Mononuclear cell (primary cell): Measurements from ENCODE around the gene ZNF394. TPM values are rescaled to one million over a fixed set of nuclear protein-coding genes. Genes with fewer than 3 reads are reported as not detected.

ENCODE experiments used
- H3K27me3 ChIP-seq: 2 replicates; pipeline ENCODE4 v1.6.0; 2011; ENCODE audit warnings: low read length, control low read depth; ENCODE audit not compliant: insufficient read depth
- H3K4me1 ChIP-seq: 2 replicates; pipeline ENCODE4 v1.5.1; 2011; ENCODE audit warnings: mild to moderate bottlenecking, low read length, control low read depth; ENCODE audit not compliant: insufficient read depth
- H3K4me3 ChIP-seq: 2 replicates; pipeline ENCODE4 v1.5.1; 2011; ENCODE audit warnings: mild to moderate bottlenecking, low read length, moderate library complexity
- H3K9me3 ChIP-seq: 2 replicates; pipeline ENCODE4 v1.5.1; 2011; ENCODE audit warnings: low read depth, mild to moderate bottlenecking, control low read depth, low read length
- total RNA-seq: library from RNA; depleted of rRNA; stranded (reverse); fragments of >200 nt; gene quantifications from one replicate; pipeline ENCODE4 v1.2.3, GENCODE V29; 2012

Gene ZNF394
- total RNA-seq, 1 donor: 198 TPM

GRCh38 chr7:99472561-99473314 is 27.3 kb downstream of the ZNF394 start, which contains the start of gene ZNF789:
ZNF789 (plus strand) TSS chr7:99472890; CDS start chr7:99476457, 3,567 bp downstream.
- Histone ChIP-seq H3K4me1 (peaks cover 18% of the 10 kb centered on the region), H3K4me3 (peak within 1 kb of the TSS; percentile 65), H3K9me3 (no peaks in the 10 kb centered on the region), H3K27me3 (no peaks in the 10 kb centered on the region)

GRCh38 chr7:99469381-99470065 is 30.6 kb downstream of the ZNF394 start:
- H3K4me3 ChIP-seq: no peak overlapping the region
- peaks cover 33% of the 10 kb centered on the region for H3K4me1 ChIP-seq
- H3K27me3 ChIP-seq: no peaks in the 10 kb centered on the region
- no peaks in the 10 kb centered on the region for H3K9me3 ChIP-seq

GRCh38 chr7:99468336-99468918 is 31.7 kb downstream of the ZNF394 start:
- Histone ChIP-seq H3K4me3 (no peak overlapping the region), H3K27me3 (no peaks in the 10 kb centered on the region), H3K4me1 (peaks cover 24% of the 10 kb centered on the region), H3K9me3 (no peaks in the 10 kb centered on the region)

GRCh38 chr7:99465421-99465768 is 34.7 kb downstream of the ZNF394 start:
- no peaks in the 10 kb centered on the region for H3K9me3 ChIP-seq
- peaks cover 16% of the 10 kb centered on the region for H3K4me1 ChIP-seq
- H3K27me3 ChIP-seq: no peaks in the 10 kb centered on the region
- H3K4me3 ChIP-seq: peak overlapping the region; percentile 57

GRCh38 chr7:99461221-99461620 is 38.9 kb downstream of the ZNF394 start:
- H3K27me3 ChIP-seq: no peaks in the 10 kb centered on the region
- H3K4me3 ChIP-seq: no peak overlapping the region
- no peaks in the 10 kb centered on the region for H3K9me3 ChIP-seq
- peaks cover 12% of the 10 kb centered on the region for H3K4me1 ChIP-seq

- Histone ChIP-seq H3K4me1 (peaks cover 9% of the 10 kb centered on the region), H3K9me3 (no peaks in the 10 kb centered on the region), H3K27me3 (no peaks in the 10 kb centered on the region), H3K4me3 (no peak overlapping the region)
Observed at GRCh38 chr7:99460651-99461050, 39.4 kb downstream of the ZNF394 start.

- H3K9me3 ChIP-seq: no peaks in the 10 kb centered on the region
- H3K4me3 ChIP-seq: no peak overlapping the region
- no peaks in the 10 kb centered on the region for H3K4me1 ChIP-seq
- H3K27me3 ChIP-seq: no peaks in the 10 kb centered on the region
Observed at GRCh38 chr7:99459087-99459486, 41.0 kb downstream of the ZNF394 start.

- no peaks in the 10 kb centered on the region for H3K4me1 ChIP-seq
- no peaks in the 10 kb centered on the region for H3K27me3 ChIP-seq
- no peaks in the 10 kb centered on the region for H3K9me3 ChIP-seq
- H3K4me3 ChIP-seq: no peak overlapping the region
Observed at GRCh38 chr7:99457650-99458493, 42.2 kb downstream of the ZNF394 start.

- Histone ChIP-seq H3K4me1 (no peaks in the 10 kb centered on the region), H3K4me3 (no peak overlapping the region)
Observed at GRCh38 chr7:99457050-99457649, 42.9 kb downstream of the ZNF394 start.

GRCh38 chr7:99456288-99456687 is 43.8 kb downstream of the ZNF394 start:
- H3K4me3 ChIP-seq: no peak overlapping the region
- H3K4me1 ChIP-seq: no peaks in the 10 kb centered on the region
- H3K9me3 ChIP-seq: no peaks in the 10 kb centered on the region
- H3K27me3 ChIP-seq: no peaks in the 10 kb centered on the region

More at GRCh38 chr7:99457050-99457649, 42.9 kb downstream of the ZNF394 start:
- H3K9me3 ChIP-seq: no peaks in the 10 kb centered on the region
- H3K27me3 ChIP-seq: no peaks in the 10 kb centered on the region

GRCh38 chr7:99455874-99456273 is 44.2 kb downstream of the ZNF394 start:
- Histone ChIP-seq H3K27me3 (no peaks in the 10 kb centered on the region), H3K4me3 (no peak overlapping the region), H3K4me1 (no peaks in the 10 kb centered on the region), H3K9me3 (no peaks in the 10 kb centered on the region)

GRCh38 chr7:99453105-99453504 is 47.0 kb downstream of the ZNF394 start:
- Histone ChIP-seq H3K4me1 (no peaks in the 10 kb centered on the region), H3K4me3 (no peak overlapping the region), H3K9me3 (no peaks in the 10 kb centered on the region), H3K27me3 (no peaks in the 10 kb centered on the region)

- H3K9me3 ChIP-seq: no peaks in the 10 kb centered on the region
- H3K27me3 ChIP-seq: no peaks in the 10 kb centered on the region
- H3K4me3 ChIP-seq: no peak overlapping the region
- no peaks in the 10 kb centered on the region for H3K4me1 ChIP-seq
Observed at GRCh38 chr7:99452541-99452940, 47.5 kb downstream of the ZNF394 start.

GRCh38 chr7:99451936-99452335 is 48.1 kb downstream of the ZNF394 start:
- no peak overlapping the region for H3K4me3 ChIP-seq
- no peaks in the 10 kb centered on the region for H3K4me1 ChIP-seq
- H3K9me3 ChIP-seq: no peaks in the 10 kb centered on the region
- H3K27me3 ChIP-seq: no peaks in the 10 kb centered on the region
